Measurements from ENCODE around the gene BCL6. TPM values are rescaled to one million over a fixed set of nuclear protein-coding genes. Genes with fewer than 3 reads are reported as not detected.
"Not testable (repeated sequence)": the region's sequence is repeated elsewhere in the genome, so short reads cannot be mapped to it uniquely, and the experiment has no call there.

The BCL6 gene
- polyA plus RNA-seq, 4 donors, result 7.8 to 15.5 (median 11.3) TPM

DNA sequence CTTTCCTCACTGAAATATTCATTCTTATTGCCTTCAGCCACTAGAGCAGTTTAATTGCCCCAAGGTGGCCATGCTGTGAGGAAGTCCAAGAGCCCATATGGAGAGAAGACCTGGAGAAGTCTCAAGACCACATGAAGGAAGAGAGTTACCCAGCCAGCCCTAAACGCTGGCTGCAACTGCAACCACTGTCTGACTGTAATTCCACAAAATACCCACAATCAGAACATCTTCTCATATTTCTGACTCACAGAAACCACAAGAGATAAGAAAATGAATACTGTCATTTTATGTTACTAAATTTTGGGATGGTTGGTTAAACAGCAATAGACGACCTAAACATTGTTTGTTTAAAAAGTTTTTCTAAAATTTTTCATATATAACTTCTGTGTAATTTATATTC is 60.4 kb downstream of the BCL6 start:
- DNase-seq (ENCODE audit: low read depth in 4 of 4, low spot score in 2 of 4), result no peak

DNA sequence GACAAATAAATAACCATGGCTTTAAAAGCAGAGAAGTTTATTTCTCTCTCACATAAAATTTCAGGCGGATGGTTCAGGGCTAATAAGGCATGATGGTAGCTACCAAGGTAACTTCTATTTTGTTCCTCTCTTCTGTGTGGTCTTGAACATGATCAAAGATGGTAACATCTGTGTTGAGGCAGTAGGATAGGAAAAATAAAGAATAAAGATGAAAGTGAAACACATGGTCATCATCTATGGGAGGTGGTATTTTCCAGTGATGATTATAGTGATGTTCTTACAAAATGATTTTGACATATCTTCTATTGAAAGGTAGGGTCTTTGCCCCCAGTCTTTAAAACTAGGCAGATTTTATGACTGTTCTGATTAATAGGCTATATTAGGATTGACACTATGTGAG is 60.8 kb downstream of the BCL6 start:
- DNase-seq (ENCODE audit: low read depth in 4 of 4, low spot score in 2 of 4), result no peak

DNA sequence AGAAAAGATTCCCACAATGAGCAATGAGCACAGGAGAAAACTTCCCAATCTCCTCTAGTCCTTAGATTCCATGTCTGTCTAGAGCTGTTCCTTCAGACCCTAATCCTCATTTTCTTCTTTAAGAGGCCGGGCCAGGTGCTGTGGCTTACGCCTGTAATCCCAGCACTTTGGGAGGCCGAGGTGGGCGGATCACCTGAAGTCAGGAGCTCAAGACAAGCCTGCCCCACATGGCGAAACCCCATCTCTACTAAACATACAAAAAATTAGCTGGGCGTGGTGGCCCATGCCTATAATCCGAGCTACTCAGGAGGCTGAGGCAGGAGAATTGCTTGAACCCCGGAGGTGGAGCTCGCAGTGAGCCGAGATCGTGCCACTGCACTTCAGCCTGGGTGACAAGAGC is 63.5 kb downstream of the BCL6 start:
- DNase-seq (ENCODE audit: low read depth in 4 of 4, low spot score in 2 of 4), result not testable (repeated sequence)

DNA sequence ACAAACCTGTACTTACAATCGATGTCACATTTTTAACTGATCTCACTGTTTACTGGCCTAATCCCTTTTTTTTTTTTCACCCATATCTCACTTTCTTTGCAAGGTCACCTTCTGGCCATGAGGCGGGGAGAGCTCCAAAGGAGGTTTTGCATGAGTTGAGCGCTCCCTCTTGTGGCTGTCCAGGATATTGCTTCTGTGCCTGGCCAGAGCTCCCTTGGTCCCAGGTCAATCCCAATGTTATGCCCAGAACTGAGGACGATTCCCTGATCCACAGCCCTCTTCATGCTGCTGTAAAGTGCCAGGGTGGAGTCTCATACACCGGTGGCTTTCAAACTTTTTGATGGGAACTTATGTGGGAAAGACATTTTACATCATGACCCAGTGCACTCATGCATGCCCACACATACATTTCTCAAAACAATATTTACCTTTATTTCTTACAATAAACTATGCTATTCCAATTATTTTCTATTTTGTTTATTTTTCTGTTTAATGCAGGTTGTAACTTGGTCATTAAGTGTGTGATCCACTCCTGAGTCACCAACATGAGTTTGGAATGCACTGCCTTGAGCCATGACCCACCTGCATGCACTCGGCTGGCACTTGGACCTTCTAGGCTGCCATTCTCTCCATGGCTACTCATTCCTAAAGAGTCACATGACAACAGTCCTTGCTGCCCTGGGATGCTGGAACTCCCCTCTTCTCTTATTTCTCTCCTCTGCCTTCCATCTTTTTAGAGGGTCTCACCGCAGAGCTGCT is 65.5 kb downstream of the BCL6 start:
- peak in 3 of 4 donors; percentile 42 to 62 (median 46) for DNase-seq (ENCODE audit: low read depth in 4 of 4, low spot score in 2 of 4)

DNA sequence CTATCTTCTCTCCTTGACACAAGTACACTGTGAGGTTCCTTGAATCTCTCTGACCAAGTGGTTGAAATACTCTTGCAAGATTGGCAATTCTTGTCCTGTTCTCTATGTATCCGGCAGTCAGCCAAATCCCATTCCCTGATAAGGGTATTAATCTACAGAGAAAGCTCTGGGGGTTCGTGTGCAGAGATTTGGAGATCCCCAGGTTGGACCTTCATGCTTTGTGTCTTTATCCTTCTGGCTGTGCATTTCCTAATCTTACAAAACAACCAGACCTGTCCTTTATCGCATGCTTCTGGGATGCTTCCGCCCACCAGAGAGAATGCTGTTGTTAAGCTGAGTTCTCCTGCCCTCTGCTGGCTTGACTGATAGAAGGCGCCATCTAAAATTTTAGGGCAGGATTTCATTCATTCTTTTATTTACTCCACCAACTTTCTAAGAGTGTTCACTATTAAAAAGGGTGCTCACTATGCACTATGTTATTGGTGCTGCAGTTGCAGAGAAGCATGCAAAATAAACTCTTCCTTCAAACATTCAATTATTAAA is 66.5 kb downstream of the BCL6 start:
- DNase-seq (ENCODE audit: low read depth in 4 of 4, low spot score in 2 of 4), result peak in 2 of 4 donors; percentile 26 to 57

DNA sequence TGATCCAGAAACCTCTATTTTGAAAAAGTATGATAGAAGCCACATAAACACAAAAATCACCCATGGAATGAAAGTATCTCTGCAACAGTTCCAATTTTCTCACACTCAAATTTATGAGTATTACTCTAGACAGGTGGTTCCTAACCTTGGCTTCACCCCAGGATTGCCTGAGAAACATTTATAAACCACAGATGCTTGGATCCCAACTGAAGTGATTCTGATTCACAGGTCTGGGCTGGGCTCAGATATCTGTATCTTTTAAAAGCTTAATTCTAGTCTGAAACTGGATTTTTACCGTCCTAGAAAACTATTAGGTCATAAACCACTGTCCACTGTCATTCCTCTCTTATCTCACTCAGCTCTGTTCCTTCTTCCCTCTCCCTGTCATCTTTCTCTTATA is 67.7 kb downstream of the BCL6 start:
- no peak for DNase-seq (ENCODE audit: low read depth in 4 of 4, low spot score in 2 of 4)

DNA sequence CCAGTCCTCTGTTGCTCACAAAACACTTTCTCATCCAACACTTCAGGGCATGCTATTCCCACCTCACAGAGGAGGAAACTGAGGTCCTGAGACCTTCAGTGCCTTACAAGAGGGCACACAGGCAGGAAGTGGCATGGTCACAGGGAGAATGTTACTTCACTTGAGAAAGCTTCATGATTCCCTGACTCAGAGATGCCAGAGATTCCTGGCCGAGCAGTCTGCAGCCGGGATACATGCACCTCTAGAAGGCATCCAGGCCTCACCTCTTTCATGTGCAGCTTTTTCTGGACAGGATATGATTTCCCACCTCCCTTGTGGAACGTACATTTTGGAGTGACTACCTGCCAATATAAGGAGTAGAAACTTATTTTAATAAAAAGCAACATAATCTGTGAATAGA is 72.3 kb downstream of the BCL6 start:
- DNase-seq (ENCODE audit: low read depth in 4 of 4, low spot score in 2 of 4), result no peak

Other genes with a start within 250 kb of the BCL6 start
- 1 to 10 TPM in 1 of 4 donors, under 1 TPM in 2, not detected in 1; 0.37 to 3.3 (median 0.48) TPM for gene SST, start 75.1 kb downstream of the BCL6 start, polyA plus RNA-seq (ENCODE audit: insufficient read length in 4 of 4)
- not detected for gene RTP2, start 42.9 kb downstream of the BCL6 start, polyA plus RNA-seq (ENCODE audit: insufficient read length in 4 of 4)

Data from left renal cortex interstitium (tissue), 4 donors.